Activated CD8-positive, alpha-beta memory T cell treated with anti-CD3 and anti-CD28 coated beads, Interleukin-2, amount 50 U/mL, for 1 hour (primary cell): ENCODE data around the gene BCAP29.

Source experiments
- DNase-seq: peaks from one replicate; pipeline ENCODE4 v3.0.0-alpha.2; 2020; ENCODE audit errors: extremely low read depth

Gene BCAP29

DNA sequence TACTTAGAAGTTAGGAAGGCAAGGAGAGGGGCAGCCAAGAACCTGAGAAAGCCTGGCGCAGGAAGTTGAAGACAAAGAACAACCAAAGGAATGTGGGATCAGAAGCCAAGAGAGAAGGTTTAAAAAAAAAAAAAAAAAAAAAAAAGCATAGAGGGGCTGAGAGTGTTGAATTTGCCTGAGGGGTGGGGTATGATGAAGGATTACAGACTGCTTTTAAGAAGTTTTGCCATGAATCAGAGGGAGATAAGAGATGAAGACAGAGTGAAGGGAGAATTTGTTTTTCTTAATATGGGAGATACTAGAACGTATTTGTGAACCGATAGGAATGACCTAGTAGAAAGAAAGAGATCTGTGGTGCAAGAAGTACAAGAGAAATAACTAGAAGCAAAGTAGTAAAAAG is 87.3 kb downstream of the BCAP29 start:
- DNase-seq = no peak

DNA sequence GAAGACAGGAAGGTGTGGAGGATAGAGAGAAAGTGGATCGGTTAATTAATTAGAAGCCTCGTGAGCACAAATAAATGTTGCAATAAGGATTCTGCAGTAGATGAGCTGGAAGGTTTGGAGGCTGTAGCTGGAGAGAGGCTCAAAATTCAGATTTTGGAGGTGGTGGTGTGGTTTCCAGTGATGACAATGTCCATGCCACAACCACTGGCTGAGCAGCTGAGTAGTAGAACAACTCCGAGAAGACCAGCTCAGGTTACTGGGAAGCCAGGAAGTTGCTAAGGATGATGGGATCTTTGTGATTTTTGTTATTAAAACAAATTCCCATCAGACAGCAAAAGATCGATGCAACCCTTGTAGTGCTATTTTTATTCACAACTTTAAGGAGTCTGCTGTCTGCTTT is 88.2 kb downstream of the BCAP29 start:
- no peak for DNase-seq
